GM23338 (cell line): ENCODE data around the gene SLC27A4. TPM values are rescaled to one million over a fixed set of nuclear protein-coding genes. Genes with fewer than 3 reads are reported as not detected.

Experiments used
- ATAC-seq: fragments of 200-7000 bp; cut with Tn5 transposase; 3 replicates; pipeline ENCODE4 v1.9.1; 2020
- DNase-seq: peaks from one replicate; pipeline ENCODE4 v3.0.0-alpha.2; 2015; ENCODE audit warnings: low spot score
- H2AFZ ChIP-seq: fragments of 200-600 bp; sonication (generic); 2 replicates; pipeline ENCODE4 v1.8.0; 2016; ENCODE audit warnings: antibody characterized with exemption, mild to moderate bottlenecking, moderate library complexity
- H3F3A ChIP-seq: fragments of 200-600 bp; sonication (generic); replicated peaks from 2 replicates; pipeline ENCODE4 v1.8.0; 2017; ENCODE audit warnings: antibody characterized with exemption, mixed run types, low read depth
- H3K27ac ChIP-seq: fragments of 200-600 bp; sonication (generic); 2 replicates; pipeline ENCODE4 v1.6.1; 2016; ENCODE audit warnings: low read depth
- H3K27me3 ChIP-seq: fragments of 200-600 bp; sonication (generic); 2 replicates; pipeline ENCODE4 v1.8.0; 2016; ENCODE audit warnings: mild to moderate bottlenecking, mixed run types, moderate library complexity; ENCODE audit not compliant: insufficient read depth
- H3K36me3 ChIP-seq: fragments of 200-600 bp; sonication (generic); 2 replicates; pipeline ENCODE4 v1.8.0; 2016; ENCODE audit warnings: mild to moderate bottlenecking; ENCODE audit not compliant: insufficient read depth
- H3K4me1 ChIP-seq: fragments of 200-600 bp; sonication (generic); 2 replicates; pipeline ENCODE4 v1.8.0; 2016; ENCODE audit warnings: mild to moderate bottlenecking, moderate library complexity; ENCODE audit not compliant: insufficient read depth
- H3K4me2 ChIP-seq: fragments of 200-600 bp; sonication (generic); 2 replicates; pipeline ENCODE4 v1.7.1; 2017; ENCODE audit warnings: mixed run types
- H3K4me3 ChIP-seq: fragments of 200-600 bp; sonication (generic); 2 replicates; pipeline ENCODE4 v1.6.1; 2016; ENCODE audit warnings: mixed run types
- H3K79me2 ChIP-seq: fragments of 200-600 bp; sonication (generic); replicated peaks from 2 replicates; pipeline ENCODE4 v1.8.0; 2017; ENCODE audit warnings: mild to moderate bottlenecking; ENCODE audit not compliant: insufficient read depth
- H3K9me2 ChIP-seq: fragments of 200-600 bp; sonication (generic); 2 replicates; pipeline ENCODE4 v1.8.0; 2017; ENCODE audit not compliant: insufficient read depth
- H4K20me1 ChIP-seq: fragments of 200-600 bp; sonication (generic); replicated peaks from 2 replicates; pipeline ENCODE4 v1.8.0; 2017; ENCODE audit warnings: mild to moderate bottlenecking; ENCODE audit not compliant: insufficient read depth
- H3K27ac Mint-ChIP-seq: 2 replicates; pipeline ENCODE4 v1.8.0; 2020; ENCODE audit warnings: inconsistent platforms, mild to moderate bottlenecking, moderate library complexity, mixed read lengths
- H3K27me3 Mint-ChIP-seq: 3 replicates; pipeline ENCODE4 v1.8.0; 2022; ENCODE audit warnings: low read depth, mild to moderate bottlenecking, moderate library complexity, mixed read lengths, inconsistent platforms; ENCODE audit not compliant: insufficient read depth, poor library complexity
- H3K36me3 Mint-ChIP-seq: 3 replicates; pipeline ENCODE4 v1.8.0; 2021; ENCODE audit warnings: low read depth, mild to moderate bottlenecking, inconsistent platforms, moderate library complexity, mixed read lengths
- H3K4me1 Mint-ChIP-seq: 3 replicates; pipeline ENCODE4 v1.8.0; 2020; ENCODE audit warnings: mild to moderate bottlenecking, inconsistent platforms, mixed read lengths
- H3K4me3 Mint-ChIP-seq: 3 replicates; pipeline ENCODE4 v1.8.0; 2021; ENCODE audit warnings: moderate library complexity, mild to moderate bottlenecking, inconsistent platforms, mixed read lengths
- H3K9me3 Mint-ChIP-seq: 3 replicates; pipeline ENCODE4 v1.8.0; 2020; ENCODE audit warnings: moderate library complexity, mild to moderate bottlenecking, inconsistent platforms, mixed read lengths
- EZH2 ChIP-seq: fragments of 200-600 bp; sonication (generic); IDR thresholded peaks from one replicate; pipeline ENCODE4 v1.8.0; 2017; ENCODE audit warnings: antibody characterized with exemption, mild to moderate bottlenecking, low read depth; ENCODE audit not compliant: unreplicated experiment
- EZH2phosphoT487 ChIP-seq: fragments of 200-600 bp; sonication (generic); IDR thresholded peaks from one replicate; pipeline ENCODE4 v1.8.1; 2018; ENCODE audit warnings: antibody characterized with exemption; ENCODE audit not compliant: unreplicated experiment
- NANOG ChIP-seq: IDR thresholded peaks from 2 replicates; pipeline ENCODE4 v1.6.1; 2016; ENCODE audit warnings: antibody characterized with exemption, borderline replicate concordance
- POLR2AphosphoS5 ChIP-seq: IDR thresholded peaks from 2 replicates; pipeline ENCODE4 v1.6.1; 2016; ENCODE audit warnings: antibody characterized with exemption, low read depth
- STAT1 ChIP-seq: IDR thresholded peaks from one replicate; pipeline ENCODE4 v1.6.1; 2016; ENCODE audit warnings: antibody characterized with exemption; ENCODE audit not compliant: unreplicated experiment
- ZNF331 ChIP-seq: fragments of 250-450 bp; sonication (Bioruptor Pico); IDR thresholded peaks from 2 replicates; pipeline ENCODE4 v1.5.0; 2020; ENCODE audit warnings: low read depth, mild to moderate bottlenecking, moderate library complexity
- polyA plus RNA-seq: library from polyadenylated mRNA; unstranded; fragments of >200 nt; fragmentation: Nextera tagmentation; extraction: Ambion mirVana; gene quantifications from 2 replicates; pipeline ENCODE4 v1.2.1, GENCODE V29; 2016
- total RNA-seq: library from RNA; depleted of rRNA; stranded (reverse); fragments of >200 nt; shearing (Covaris generic); gene quantifications from 2 replicates; pipeline ENCODE4 v1.2.3, GENCODE V29; 2014
- TF ChIP-seq, protein P1 (sequence below): IDR thresholded peaks from 2 replicates; pipeline ENCODE4 v1.6.1; 2016; ENCODE audit warnings: antibody characterized with exemption
- TF ChIP-seq, protein P2 (sequence below): fragments of 250-450 bp; sonication (Bioruptor Pico); IDR thresholded peaks from 2 replicates; pipeline ENCODE4 v1.5.0; 2020; ENCODE audit warnings: mild to moderate bottlenecking, moderate library complexity
- TF ChIP-seq, protein P3 (sequence below), 2 experiments: fragments of 200-600 bp in 1 of 2; sonication (generic) in 1 of 2; conservative IDR thresholded peaks; 2 replicates each; pipeline versions ENCODE4 v1.5.1 to v1.6.1; 2016 to 2017; ENCODE audit warnings: antibody characterized with exemption in 2 of 2, low read depth in 2 of 2, mild to moderate bottlenecking in 2 of 2, moderate library complexity in 1 of 2
- TF ChIP-seq, protein P4 (sequence below): IDR thresholded peaks from one replicate; pipeline ENCODE4 v1.6.1; 2018; ENCODE audit warnings: antibody characterized with exemption; ENCODE audit not compliant: unreplicated experiment

The SLC27A4 gene
- total and polyA plus RNA-seq, 2 experiments from 2014 or later: 7.9 to 25.3 TPM

DNA sequence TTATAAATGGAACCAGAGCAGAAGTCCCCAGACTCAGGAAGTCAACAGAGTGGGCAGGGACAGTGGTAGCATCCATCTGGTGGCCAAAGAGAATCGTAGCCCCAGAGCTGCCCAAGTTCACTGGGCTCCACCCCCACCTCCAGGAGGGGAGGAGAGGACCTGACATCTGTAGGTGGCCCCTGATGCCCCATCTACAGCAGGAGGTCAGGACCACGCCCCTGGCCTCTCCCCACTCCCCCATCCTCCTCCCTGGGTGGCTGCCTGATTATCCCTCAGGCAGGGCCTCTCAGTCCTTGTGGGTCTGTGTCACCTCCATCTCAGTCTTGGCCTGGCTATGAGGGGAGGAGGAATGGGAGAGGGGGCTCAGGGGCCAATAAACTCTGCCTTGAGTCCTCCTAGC lies 20.5 kb downstream of the SLC27A4 start:
- no peak overlapping the region for H3K4me2 ChIP-seq
- peaks cover 31% of the 10 kb centered on the region for H3K4me1 ChIP-seq
- Mint-ChIP-seq H3K27ac (no peak overlapping the region), H3K36me3 (peaks cover 5% of the 10 kb centered on the region; the same call in 2 of the 3 replicates), H3K9me3 (peaks cover 2% of the 10 kb centered on the region; the same call in 1 of the 3 replicates), H3K27me3 (peaks cover 44% of the 10 kb centered on the region), H3K4me3 (no peak overlapping the region), H3K4me1 (peaks cover 28% of the 10 kb centered on the region)
- peaks cover 5% of the 10 kb centered on the region; the same call in 1 of the 2 replicates for H4K20me1 ChIP-seq
- H3K36me3 ChIP-seq: no peaks in the 10 kb centered on the region
- H3K4me3 ChIP-seq: no peak overlapping the region
- no peak overlapping the region for H2AFZ ChIP-seq
- DNase-seq (no peak), ATAC-seq (no peak)
- no peaks in the 10 kb centered on the region for H3K79me2 ChIP-seq
- H3F3A ChIP-seq: peaks cover 10% of the 10 kb centered on the region
- no peaks in the 10 kb centered on the region for H3K9me2 ChIP-seq
- peaks cover 43% of the 10 kb centered on the region for H3K27me3 ChIP-seq
- no peak overlapping the region for H3K27ac ChIP-seq
- TF ChIP-seq, protein P1, sequence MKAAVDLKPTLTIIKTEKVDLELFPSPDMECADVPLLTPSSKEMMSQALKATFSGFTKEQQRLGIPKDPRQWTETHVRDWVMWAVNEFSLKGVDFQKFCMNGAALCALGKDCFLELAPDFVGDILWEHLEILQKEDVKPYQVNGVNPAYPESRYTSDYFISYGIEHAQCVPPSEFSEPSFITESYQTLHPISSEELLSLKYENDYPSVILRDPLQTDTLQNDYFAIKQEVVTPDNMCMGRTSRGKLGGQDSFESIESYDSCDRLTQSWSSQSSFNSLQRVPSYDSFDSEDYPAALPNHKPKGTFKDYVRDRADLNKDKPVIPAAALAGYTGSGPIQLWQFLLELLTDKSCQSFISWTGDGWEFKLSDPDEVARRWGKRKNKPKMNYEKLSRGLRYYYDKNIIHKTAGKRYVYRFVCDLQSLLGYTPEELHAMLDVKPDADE: no peak
- TF ChIP-seq STAT1: no peak
- TF ChIP-seq, protein P2, sequence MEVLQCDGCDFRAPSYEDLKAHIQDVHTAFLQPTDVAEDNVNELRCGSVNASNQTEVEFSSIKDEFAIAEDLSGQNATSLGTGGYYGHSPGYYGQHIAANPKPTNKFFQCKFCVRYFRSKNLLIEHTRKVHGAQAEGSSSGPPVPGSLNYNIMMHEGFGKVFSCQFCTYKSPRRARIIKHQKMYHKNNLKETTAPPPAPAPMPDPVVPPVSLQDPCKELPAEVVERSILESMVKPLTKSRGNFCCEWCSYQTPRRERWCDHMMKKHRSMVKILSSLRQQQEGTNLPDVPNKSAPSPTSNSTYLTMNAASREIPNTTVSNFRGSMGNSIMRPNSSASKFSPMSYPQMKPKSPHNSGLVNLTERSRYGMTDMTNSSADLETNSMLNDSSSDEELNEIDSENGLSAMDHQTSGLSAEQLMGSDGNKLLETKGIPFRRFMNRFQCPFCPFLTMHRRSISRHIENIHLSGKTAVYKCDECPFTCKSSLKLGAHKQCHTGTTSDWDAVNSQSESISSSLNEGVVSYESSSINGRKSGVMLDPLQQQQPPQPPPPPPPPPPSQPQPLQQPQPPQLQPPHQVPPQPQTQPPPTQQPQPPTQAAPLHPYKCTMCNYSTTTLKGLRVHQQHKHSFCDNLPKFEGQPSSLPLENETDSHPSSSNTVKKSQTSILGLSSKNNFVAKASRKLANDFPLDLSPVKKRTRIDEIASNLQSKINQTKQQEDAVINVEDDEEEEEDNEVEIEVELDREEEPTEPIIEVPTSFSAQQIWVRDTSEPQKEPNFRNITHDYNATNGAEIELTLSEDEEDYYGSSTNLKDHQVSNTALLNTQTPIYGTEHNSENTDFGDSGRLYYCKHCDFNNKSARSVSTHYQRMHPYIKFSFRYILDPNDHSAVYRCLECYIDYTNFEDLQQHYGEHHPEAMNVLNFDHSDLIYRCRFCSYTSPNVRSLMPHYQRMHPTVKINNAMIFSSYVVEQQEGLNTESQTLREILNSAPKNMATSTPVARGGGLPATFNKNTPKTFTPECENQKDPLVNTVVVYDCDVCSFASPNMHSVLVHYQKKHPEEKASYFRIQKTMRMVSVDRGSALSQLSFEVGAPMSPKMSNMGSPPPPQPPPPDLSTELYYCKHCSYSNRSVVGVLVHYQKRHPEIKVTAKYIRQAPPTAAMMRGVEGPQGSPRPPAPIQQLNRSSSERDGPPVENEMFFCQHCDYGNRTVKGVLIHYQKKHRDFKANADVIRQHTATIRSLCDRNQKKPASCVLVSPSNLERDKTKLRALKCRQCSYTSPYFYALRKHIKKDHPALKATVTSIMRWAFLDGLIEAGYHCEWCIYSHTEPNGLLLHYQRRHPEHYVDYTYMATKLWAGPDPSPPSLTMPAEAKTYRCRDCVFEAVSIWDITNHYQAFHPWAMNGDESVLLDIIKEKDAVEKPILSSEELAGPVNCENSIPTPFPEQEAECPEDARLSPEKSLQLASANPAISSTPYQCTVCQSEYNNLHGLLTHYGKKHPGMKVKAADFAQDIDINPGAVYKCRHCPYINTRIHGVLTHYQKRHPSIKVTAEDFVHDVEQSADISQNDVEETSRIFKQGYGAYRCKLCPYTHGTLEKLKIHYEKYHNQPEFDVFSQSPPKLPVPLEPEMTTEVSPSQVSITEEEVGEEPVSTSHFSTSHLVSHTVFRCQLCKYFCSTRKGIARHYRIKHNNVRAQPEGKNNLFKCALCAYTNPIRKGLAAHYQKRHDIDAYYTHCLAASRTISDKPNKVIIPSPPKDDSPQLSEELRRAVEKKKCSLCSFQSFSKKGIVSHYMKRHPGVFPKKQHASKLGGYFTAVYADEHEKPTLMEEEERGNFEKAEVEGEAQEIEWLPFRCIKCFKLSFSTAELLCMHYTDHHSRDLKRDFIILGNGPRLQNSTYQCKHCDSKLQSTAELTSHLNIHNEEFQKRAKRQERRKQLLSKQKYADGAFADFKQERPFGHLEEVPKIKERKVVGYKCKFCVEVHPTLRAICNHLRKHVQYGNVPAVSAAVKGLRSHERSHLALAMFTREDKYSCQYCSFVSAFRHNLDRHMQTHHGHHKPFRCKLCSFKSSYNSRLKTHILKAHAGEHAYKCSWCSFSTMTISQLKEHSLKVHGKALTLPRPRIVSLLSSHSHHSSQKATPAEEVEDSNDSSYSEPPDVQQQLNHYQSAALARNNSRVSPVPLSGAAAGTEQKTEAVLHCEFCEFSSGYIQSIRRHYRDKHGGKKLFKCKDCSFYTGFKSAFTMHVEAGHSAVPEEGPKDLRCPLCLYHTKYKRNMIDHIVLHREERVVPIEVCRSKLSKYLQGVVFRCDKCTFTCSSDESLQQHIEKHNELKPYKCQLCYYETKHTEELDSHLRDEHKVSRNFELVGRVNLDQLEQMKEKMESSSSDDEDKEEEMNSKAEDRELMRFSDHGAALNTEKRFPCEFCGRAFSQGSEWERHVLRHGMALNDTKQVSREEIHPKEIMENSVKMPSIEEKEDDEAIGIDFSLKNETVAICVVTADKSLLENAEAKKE (CRISPR knock-in tag): no peak
- no peak for TF ChIP-seq NANOG
- no peak for TF ChIP-seq POLR2AphosphoS5
- TF ChIP-seq ZNF331 (CRISPR knock-in tag): no peak
- TF ChIP-seq, protein P3, sequence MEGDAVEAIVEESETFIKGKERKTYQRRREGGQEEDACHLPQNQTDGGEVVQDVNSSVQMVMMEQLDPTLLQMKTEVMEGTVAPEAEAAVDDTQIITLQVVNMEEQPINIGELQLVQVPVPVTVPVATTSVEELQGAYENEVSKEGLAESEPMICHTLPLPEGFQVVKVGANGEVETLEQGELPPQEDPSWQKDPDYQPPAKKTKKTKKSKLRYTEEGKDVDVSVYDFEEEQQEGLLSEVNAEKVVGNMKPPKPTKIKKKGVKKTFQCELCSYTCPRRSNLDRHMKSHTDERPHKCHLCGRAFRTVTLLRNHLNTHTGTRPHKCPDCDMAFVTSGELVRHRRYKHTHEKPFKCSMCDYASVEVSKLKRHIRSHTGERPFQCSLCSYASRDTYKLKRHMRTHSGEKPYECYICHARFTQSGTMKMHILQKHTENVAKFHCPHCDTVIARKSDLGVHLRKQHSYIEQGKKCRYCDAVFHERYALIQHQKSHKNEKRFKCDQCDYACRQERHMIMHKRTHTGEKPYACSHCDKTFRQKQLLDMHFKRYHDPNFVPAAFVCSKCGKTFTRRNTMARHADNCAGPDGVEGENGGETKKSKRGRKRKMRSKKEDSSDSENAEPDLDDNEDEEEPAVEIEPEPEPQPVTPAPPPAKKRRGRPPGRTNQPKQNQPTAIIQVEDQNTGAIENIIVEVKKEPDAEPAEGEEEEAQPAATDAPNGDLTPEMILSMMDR (conservative IDR thresholded peaks at IDR 0.05; ENCODE audit: low read depth in 2 of 2): no peak
- TF ChIP-seq EZH2phosphoT487: no peak
- TF ChIP-seq, protein P4, sequence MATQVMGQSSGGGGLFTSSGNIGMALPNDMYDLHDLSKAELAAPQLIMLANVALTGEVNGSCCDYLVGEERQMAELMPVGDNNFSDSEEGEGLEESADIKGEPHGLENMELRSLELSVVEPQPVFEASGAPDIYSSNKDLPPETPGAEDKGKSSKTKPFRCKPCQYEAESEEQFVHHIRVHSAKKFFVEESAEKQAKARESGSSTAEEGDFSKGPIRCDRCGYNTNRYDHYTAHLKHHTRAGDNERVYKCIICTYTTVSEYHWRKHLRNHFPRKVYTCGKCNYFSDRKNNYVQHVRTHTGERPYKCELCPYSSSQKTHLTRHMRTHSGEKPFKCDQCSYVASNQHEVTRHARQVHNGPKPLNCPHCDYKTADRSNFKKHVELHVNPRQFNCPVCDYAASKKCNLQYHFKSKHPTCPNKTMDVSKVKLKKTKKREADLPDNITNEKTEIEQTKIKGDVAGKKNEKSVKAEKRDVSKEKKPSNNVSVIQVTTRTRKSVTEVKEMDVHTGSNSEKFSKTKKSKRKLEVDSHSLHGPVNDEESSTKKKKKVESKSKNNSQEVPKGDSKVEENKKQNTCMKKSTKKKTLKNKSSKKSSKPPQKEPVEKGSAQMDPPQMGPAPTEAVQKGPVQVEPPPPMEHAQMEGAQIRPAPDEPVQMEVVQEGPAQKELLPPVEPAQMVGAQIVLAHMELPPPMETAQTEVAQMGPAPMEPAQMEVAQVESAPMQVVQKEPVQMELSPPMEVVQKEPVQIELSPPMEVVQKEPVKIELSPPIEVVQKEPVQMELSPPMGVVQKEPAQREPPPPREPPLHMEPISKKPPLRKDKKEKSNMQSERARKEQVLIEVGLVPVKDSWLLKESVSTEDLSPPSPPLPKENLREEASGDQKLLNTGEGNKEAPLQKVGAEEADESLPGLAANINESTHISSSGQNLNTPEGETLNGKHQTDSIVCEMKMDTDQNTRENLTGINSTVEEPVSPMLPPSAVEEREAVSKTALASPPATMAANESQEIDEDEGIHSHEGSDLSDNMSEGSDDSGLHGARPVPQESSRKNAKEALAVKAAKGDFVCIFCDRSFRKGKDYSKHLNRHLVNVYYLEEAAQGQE: no peak
- TF ChIP-seq EZH2: no peak
